Suprapubic skin (tissue), 3 donors: ENCODE results near the gene NR1H4.

Source experiments
- EP300 ChIP-seq: sonication (generic); formaldehyde crosslinking; IDR thresholded peaks from one replicate; pipeline ENCODE4 v1.6.1; 2017; ENCODE audit warnings: antibody characterized with exemption
- TF ChIP-seq, protein P1 (sequence below), 2 donors: fragments of 200-600 bp in 1 of 2; fragments of 450-650 bp in 1 of 2; sonication (generic) in 1 of 2; IDR thresholded peaks; one replicate each; pipeline ENCODE4 v1.5.1; 2016 to 2019; ENCODE audit warnings: antibody characterized with exemption in 2 of 2, mild to moderate bottlenecking in 1 of 2, moderate library complexity in 1 of 2

DNA sequence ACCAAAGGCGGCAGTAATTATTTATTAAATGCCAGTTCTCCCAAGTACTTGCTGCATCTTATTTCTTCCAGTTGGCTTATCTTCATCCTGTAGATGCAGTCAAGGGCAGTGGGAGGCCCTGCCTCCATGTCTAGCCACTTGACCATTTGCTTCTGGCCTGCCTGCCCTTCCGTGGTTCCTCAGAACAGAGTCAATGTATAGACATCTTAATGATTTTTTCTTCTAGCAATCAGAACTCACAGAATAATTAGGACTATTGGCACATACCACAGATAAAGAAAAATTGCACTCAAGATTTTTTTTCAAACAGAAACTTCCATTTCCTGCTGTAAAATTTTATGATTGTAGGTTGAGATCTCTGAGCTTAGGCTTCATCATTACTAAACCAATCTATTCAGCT is 20.9 kb downstream of the NR1H4 start:
- TF ChIP-seq, protein P1, sequence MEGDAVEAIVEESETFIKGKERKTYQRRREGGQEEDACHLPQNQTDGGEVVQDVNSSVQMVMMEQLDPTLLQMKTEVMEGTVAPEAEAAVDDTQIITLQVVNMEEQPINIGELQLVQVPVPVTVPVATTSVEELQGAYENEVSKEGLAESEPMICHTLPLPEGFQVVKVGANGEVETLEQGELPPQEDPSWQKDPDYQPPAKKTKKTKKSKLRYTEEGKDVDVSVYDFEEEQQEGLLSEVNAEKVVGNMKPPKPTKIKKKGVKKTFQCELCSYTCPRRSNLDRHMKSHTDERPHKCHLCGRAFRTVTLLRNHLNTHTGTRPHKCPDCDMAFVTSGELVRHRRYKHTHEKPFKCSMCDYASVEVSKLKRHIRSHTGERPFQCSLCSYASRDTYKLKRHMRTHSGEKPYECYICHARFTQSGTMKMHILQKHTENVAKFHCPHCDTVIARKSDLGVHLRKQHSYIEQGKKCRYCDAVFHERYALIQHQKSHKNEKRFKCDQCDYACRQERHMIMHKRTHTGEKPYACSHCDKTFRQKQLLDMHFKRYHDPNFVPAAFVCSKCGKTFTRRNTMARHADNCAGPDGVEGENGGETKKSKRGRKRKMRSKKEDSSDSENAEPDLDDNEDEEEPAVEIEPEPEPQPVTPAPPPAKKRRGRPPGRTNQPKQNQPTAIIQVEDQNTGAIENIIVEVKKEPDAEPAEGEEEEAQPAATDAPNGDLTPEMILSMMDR (IDR thresholded peaks at IDR 0.05), result no peak
- TF ChIP-seq EP300, result no peak
